Measurements from ENCODE around the gene RRM2.
"Not testable (repeated sequence)": the region's sequence is repeated elsewhere in the genome, so short reads cannot be mapped to it uniquely, and the experiment has no call there.

GRCh38 chr2:10091889-10092244 lies 30.7 kb upstream of the RRM2 start:
- not testable (repeated sequence) for TF ChIP-seq TAF1 (IDR thresholded peaks at IDR 0.05; ENCODE audit: low read depth); CTCF (IDR thresholded peaks at IDR 0.05; ENCODE audit: poor library complexity, severe bottlenecking); MXI1 (conservative IDR thresholded peaks at IDR 0.05; ENCODE audit: poor library complexity, severe bottlenecking); EZH2 (IDR thresholded peaks at IDR 0.05; ENCODE audit: borderline replicate concordance, insufficient read depth, low read length, poor library complexity, severe bottlenecking); REST (IDR thresholded peaks at IDR 0.05; ENCODE audit: borderline replicate concordance); POLR2AphosphoS5 (IDR thresholded peaks at IDR 0.05); EP300 (conservative IDR thresholded peaks at IDR 0.05; ENCODE audit: poor library complexity, severe bottlenecking); RAD21 (conservative IDR thresholded peaks at IDR 0.05); SMC3 (conservative IDR thresholded peaks at IDR 0.05; ENCODE audit: poor library complexity)

Measured in neural cell (in vitro differentiated cells).